Spleen (tissue), 11 donors: Measurements from ENCODE around the gene TMEM121. TPM values are rescaled to one million over a fixed set of nuclear protein-coding genes. Genes with fewer than 3 reads are reported as not detected.
A peak's percentile ranks its signal among the peaks of the same experiment; 100 is the strongest.

ENCODE experiments used
- DNase-seq: peaks from one replicate; pipeline ENCODE4 v3.0.0-alpha.2; 2020
- H3K27ac ChIP-seq, 8 donors: fragments of 200-600 bp; sonication (generic) in 7 of 8; 1 replicate in 4 of 8; 2 replicates in 4 of 8; pipeline versions ENCODE4 v1.5.0 to v1.8.0; 2016 to 2021; ENCODE audit warnings: inconsistent platforms in 4 of 8, mild to moderate bottlenecking in 4 of 8, moderate library complexity in 1 of 8
- H3K27me3 ChIP-seq, 7 donors: fragments of 200-600 bp; sonication (generic) in 6 of 7; replicated peaks in 1 of 7; 1 replicate in 4 of 7; 2 replicates in 3 of 7; pipeline versions ENCODE4 v1.5.0 to v1.8.0; 2016 to 2021; ENCODE audit warnings: inconsistent platforms in 3 of 7, mild to moderate bottlenecking in 1 of 7
- H3K36me3 ChIP-seq, 6 donors: fragments of 200-600 bp; sonication (generic) in 5 of 6; 1 replicate in 4 of 6; 2 replicates in 2 of 6; pipeline versions ENCODE4 v1.5.0 to v1.8.0; 2016 to 2021; ENCODE audit warnings: inconsistent platforms in 2 of 6
- H3K4me1 ChIP-seq, 6 donors: fragments of 200-600 bp; sonication (generic) in 5 of 6; 1 replicate in 3 of 6; 2 replicates in 3 of 6; pipeline versions ENCODE4 v1.5.0 to v1.8.0; 2016 to 2021; ENCODE audit warnings: inconsistent platforms in 3 of 6
- H3K4me3 ChIP-seq, 8 donors: fragments of 200-600 bp; sonication (generic) in 7 of 8; 1 replicate in 4 of 8; 2 replicates in 4 of 8; pipeline versions ENCODE4 v1.5.0 to v1.8.0; 2016 to 2021; ENCODE audit warnings: inconsistent platforms in 4 of 8, mild to moderate bottlenecking in 4 of 8, moderate library complexity in 2 of 8
- H3K9me3 ChIP-seq, 8 donors: fragments of 200-600 bp; sonication (generic) in 7 of 8; 1 replicate in 4 of 8; 2 replicates in 4 of 8; pipeline versions ENCODE4 v1.5.0 to v1.8.0; 2016 to 2021; ENCODE audit warnings: inconsistent platforms in 4 of 8
- POLR2A ChIP-seq, 3 donors: fragments of 450-650 bp; IDR thresholded peaks; one replicate each; pipeline ENCODE4 v1.5.1; 2017; ENCODE audit warnings: antibody characterized with exemption in 3 of 3, mild to moderate bottlenecking in 1 of 3
- POLR2AphosphoS5 ChIP-seq, 3 donors: sonication (generic); formaldehyde crosslinking; IDR thresholded peaks; one replicate each; pipeline ENCODE4 v1.5.1; 2017; ENCODE audit warnings: antibody characterized with exemption in 3 of 3
- WGBS, 5 donors: extraction: QIAGEN DNeasy Blood & Tissue Kit in 3 of 5; methylation state at CpG; one replicate each; pipeline versions ENCODE4 v1.1.5 to v1.1.7; 2013 to 2018; 5-methylcytosine and 5-hydroxymethylcytosine counted together
- intact Hi-C: fragments of 100-400 bp; cut with DNase I; formaldehyde crosslinking; loops from one replicate; pipeline ENCODE4 v1.15.0; 2023; ENCODE audit warnings: low total_unique reads
- polyA plus RNA-seq, 3 donors: library from polyadenylated mRNA; stranded (reverse); fragments of 200-250 nt; gene quantifications; one replicate each; pipeline ENCODE4 v1.2.1, GENCODE V29; 2013
- total RNA-seq, 7 donors: library from RNA; depleted of rRNA in 3 of 7; stranded (reverse); fragments of >200 nt in 3 of 7; fragmentation: NEBNext Ultra II Directional in 4 of 7; extraction: Animal tissue kit (Norgen Biotek cat#: 25700) in 4 of 7; gene quantifications; one replicate each; pipeline versions ENCODE4 v1.1.0 to v1.2.1, GENCODE V29; 2016 to 2021
- TF ChIP-seq, protein P1 (sequence below), 11 experiments: fragments of 200-600 bp in 7 of 11; fragments of 450-650 bp in 4 of 11; sonication (generic) in 4 of 11; IDR thresholded peaks in 8 of 11; conservative IDR thresholded peaks in 3 of 11; 1 replicate in 7 of 11; 2 replicates in 4 of 11; pipeline versions ENCODE4 v1.4.0 to v1.8.0; 2016 to 2021; ENCODE audit warnings: antibody characterized with exemption in 11 of 11, inconsistent platforms in 4 of 11, mild to moderate bottlenecking in 1 of 11
- donor health status: healthy with polysubstance abuse.
- donor health status: DM: no; HTN: no; CAD: no; lungs with moderate emphysema.
- donor health status: DM: no; HTN: no; CAD: no.
- donor health status: Bipolar disorder and iron deficiency.
- donor health status: healthy.
- donor health status: DM: no; HTN: no; CAD: no.
- donor health status: DM: yes; HTN: yes; CAD: no.

The TMEM121 gene
- total and polyA plus RNA-seq, 10 donors, result 3.3 to 10.4 (median 4.6) TPM

DNA sequence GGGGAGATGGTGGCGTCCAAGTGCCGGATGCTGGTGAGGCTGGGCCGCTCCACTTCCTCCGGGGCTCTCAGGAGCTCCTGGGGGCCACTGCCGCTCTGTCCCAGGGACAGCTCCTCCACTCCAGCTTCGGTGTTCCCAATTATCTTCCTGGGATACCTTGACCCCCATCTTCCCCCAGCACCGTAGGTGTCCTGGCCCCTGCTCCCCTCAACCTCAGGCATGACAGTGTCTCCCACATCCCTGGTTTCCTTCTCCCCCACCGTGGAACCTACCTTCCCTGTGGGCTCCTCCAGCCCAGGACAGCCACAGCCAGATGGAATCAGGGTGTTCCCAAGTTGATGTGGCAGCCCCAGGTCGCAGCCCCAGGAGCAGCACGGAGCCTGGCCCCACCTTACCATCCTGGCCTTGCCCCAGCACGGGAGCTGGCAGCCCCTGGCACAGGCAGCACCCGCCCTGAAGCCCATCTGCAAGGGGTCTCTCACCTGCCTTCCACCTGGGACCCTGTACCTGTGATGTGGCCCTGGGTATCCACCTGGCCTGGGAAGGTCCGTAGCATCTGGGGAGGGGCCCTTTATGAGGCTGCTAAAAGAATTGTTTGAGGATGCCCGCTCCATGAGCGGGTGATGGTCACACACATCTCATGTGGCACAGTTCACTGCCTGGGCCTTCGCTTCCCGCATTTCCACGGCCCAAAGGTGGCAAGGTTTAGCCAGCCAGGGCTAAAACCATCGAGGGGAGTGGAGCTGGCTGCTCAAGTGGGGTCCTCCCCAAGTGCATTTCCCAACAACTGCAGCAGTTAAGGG is 4.1 kb downstream of the TMEM121 start:
- DNase-seq, result peak; percentile 89
- Histone ChIP-seq H3K36me3 (no peaks in the 10 kb centered on the region), H3K9me3 (no peaks in the 10 kb centered on the region), H3K4me3 (peak overlapping the region in 5 of 8 donors; percentile 46 to 80 (median 58)), H3K27me3 (peaks cover 0 to 65% (median 24%) of the 10 kb centered on the region in 7 donors), H3K27ac (peak overlapping the region in 6 of 8 donors; percentile 60 to 86 (median 80)), H3K4me1 (peaks cover 30 to 78% (median 61%) of the 10 kb centered on the region in 6 donors)
- peak in 2 of 3 donors; percentile 56 to 66 for TF ChIP-seq POLR2AphosphoS5 (IDR thresholded peaks at IDR 0.05)
- TF ChIP-seq, protein P1, sequence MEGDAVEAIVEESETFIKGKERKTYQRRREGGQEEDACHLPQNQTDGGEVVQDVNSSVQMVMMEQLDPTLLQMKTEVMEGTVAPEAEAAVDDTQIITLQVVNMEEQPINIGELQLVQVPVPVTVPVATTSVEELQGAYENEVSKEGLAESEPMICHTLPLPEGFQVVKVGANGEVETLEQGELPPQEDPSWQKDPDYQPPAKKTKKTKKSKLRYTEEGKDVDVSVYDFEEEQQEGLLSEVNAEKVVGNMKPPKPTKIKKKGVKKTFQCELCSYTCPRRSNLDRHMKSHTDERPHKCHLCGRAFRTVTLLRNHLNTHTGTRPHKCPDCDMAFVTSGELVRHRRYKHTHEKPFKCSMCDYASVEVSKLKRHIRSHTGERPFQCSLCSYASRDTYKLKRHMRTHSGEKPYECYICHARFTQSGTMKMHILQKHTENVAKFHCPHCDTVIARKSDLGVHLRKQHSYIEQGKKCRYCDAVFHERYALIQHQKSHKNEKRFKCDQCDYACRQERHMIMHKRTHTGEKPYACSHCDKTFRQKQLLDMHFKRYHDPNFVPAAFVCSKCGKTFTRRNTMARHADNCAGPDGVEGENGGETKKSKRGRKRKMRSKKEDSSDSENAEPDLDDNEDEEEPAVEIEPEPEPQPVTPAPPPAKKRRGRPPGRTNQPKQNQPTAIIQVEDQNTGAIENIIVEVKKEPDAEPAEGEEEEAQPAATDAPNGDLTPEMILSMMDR (IDR thresholded peaks at IDR 0.05 in 8 of 11, conservative IDR thresholded peaks at IDR 0.05 in 3 of 11), result no peak
- WGBS, 5 donors, result 53 to 79% (median 75%) methylated on average over 15 to 19 of the region's 19 CpGs
- intact Hi-C loops, result no loop called here

DNA sequence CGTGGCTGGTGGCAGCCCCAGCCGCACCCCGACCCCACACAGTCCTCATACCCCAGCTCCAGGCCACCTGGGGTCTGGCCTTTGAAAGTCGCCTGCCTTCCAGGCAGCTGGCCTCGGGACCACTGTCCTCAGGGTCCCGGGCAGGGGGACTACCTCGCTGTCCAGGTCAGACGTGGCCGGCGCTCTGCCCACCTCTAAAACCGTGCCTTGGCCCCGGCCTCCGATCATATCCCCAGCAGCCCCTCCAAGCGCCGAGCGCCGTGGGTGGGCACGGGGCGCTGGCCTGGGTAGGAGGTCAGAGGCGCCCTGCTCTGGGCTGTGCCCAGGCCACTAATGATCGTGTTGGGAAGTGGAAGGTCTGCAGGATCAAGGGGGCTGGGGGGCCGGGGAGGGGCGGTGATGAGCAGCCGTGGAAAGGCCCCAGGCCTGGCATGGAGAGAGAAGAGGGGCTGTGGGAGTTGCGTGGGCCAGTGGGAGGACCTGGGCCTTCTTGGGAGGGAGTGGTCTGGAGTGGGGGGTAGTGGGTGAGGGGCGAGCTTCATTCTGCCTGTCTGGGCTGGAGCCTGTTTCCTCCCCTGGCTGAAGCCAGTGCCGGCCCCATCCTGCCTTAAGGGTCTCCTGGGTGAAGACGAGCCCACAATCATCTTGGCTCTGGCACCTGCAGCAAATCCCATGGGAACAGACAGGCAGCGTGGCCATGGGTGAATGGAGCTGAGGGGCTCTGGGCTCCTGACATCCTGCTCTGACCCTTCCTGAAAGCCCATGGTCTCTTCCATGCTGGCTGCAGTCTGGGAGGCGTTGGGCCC is 4.9 kb downstream of the TMEM121 start:
- intact Hi-C loops, result no loop called here
- 89 to 92% (median 90%) methylated on average over 24 to 30 of the region's 30 CpGs for WGBS, 5 donors

DNA sequence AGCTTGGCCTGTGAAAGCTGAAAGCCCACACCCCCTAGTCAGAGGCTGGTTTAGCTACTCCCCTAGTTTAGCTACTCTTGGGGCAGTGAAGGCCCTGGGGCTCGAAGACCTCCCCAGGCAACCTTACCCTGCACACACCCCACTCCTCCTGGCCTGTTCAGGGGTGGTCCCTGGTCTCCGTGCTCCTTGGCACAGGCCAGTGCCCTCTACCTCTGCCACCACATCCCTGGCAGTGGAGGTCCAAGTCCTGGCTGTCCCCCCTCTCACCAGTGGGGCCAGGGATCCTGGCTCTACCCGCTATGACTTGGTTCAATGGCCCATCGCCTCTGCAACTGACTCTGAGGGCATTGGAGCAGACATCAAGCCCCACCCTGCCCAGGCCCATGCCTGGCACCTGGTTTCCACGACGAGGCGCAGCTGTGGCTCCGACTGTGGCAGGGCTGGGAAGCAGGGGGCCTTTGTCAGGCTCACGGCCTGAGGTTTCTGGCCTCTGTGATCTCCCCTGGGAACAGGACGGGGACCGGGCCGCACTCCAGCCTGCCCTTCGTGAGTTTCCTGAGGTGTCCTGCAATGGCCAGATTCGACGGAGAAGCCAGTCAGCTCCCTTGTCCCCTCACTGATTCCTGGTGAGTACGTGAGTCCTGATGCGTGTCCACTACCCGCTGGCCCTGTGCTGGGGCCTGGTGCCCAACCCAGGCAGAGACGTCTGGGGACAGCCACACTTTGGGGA is 5.7 kb downstream of the TMEM121 start:
- Histone ChIP-seq H3K27ac (peak overlapping the region in 3 of 8 donors; percentile 15 to 57 (median 33)), H3K27me3 (peaks cover 0 to 64% (median 18%) of the 10 kb centered on the region in 7 donors), H3K4me3 (no peak overlapping the region), H3K9me3 (no peaks in the 10 kb centered on the region), H3K4me1 (peaks cover 24 to 65% (median 51%) of the 10 kb centered on the region in 6 donors), H3K36me3 (no peaks in the 10 kb centered on the region)
- intact Hi-C loops, result no loop called here
- WGBS, 5 donors, result 69 to 90% (median 72%) methylated on average over 17 to 19 of the region's 19 CpGs
- TF ChIP-seq, protein P1 (IDR thresholded peaks at IDR 0.05 in 8 of 11, conservative IDR thresholded peaks at IDR 0.05 in 3 of 11), result no peak
- TF ChIP-seq POLR2AphosphoS5 (IDR thresholded peaks at IDR 0.05) (no peak), POLR2A (IDR thresholded peaks at IDR 0.05) (no peak)
- peak; percentile 84 for DNase-seq

More for the DNA sequence above, 4.9 kb downstream of the TMEM121 start:
- Histone ChIP-seq H3K4me1 (peaks cover 27 to 70% (median 56%) of the 10 kb centered on the region in 6 donors), H3K27ac (peak overlapping the region in 3 of 8 donors; percentile 15 to 86 (median 33)), H3K9me3 (no peaks in the 10 kb centered on the region), H3K36me3 (no peaks in the 10 kb centered on the region), H3K4me3 (no peak overlapping the region), H3K27me3 (peaks cover 0 to 63% (median 24%) of the 10 kb centered on the region in 7 donors)
- TF ChIP-seq POLR2A (IDR thresholded peaks at IDR 0.05) (no peak), POLR2AphosphoS5 (IDR thresholded peaks at IDR 0.05) (no peak)
- TF ChIP-seq, protein P1 (IDR thresholded peaks at IDR 0.05 in 8 of 11, conservative IDR thresholded peaks at IDR 0.05 in 3 of 11), result no peak
- DNase-seq, result peak; percentile 76
